GM19025 (cell line): Measurements from ENCODE around the gene AUTS2.

Source experiments
- ATAC-seq: cut with Tn5 transposase; IDR thresholded peaks from one replicate; pipeline ENCODE4 v1.9.1; 2021; ENCODE audit warnings: mild to moderate bottlenecking, low read depth, moderate library complexity; ENCODE audit not compliant: unreplicated experiment

AUTS2 gene

DNA sequence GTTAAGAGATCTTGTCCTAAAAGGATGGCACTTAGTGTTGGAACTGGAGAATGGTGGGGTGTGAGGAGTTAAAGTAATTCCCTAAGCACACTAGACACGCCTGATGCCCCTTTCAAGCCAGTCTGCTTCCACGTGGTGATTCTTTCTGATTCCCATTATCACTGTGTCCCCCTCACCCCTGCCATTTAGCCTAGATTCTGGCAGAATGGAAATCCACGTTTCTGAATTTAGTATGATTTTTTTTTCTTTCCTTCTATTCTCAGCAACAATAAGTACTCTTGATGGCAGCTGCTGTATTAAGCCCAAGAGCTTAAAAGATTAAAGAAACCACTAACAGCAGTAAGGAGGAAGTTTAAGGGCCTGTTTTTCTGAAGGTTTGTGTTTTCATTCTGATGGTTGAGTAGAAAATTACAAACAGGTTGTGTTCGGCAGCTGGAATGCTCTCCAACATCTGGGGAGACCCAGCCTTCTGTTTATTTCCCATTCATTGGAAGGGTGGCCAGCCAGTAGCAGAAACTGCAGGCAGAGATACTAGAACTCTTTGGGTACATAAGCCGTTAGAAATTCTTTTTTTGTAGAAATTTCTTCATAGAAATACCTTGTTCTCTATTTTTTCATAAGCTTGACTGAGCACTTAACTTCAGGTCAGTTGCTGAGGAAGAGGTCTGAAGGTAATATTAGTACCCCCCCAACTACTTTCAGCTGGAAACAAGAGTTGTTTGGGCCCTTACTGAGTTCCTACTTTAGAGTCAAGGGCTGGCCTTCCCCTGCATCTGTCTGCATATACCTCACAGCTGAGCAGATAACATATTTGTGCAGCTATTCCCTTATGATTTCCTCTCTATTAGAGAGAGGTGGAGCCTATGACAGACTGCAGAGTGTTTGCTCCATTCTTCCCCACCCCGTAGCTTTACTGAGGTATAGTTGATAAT, 355.1 kb downstream of the AUTS2 start:
- ATAC-seq: no peak

- ATAC-seq: no peak
These were observed 358.3 kb downstream of the AUTS2 start for GRCh38 chr7:69956541-69956940.

- ATAC-seq: no peak
These were observed 359.4 kb downstream of the AUTS2 start for GRCh38 chr7:69957661-69958060.

DNA sequence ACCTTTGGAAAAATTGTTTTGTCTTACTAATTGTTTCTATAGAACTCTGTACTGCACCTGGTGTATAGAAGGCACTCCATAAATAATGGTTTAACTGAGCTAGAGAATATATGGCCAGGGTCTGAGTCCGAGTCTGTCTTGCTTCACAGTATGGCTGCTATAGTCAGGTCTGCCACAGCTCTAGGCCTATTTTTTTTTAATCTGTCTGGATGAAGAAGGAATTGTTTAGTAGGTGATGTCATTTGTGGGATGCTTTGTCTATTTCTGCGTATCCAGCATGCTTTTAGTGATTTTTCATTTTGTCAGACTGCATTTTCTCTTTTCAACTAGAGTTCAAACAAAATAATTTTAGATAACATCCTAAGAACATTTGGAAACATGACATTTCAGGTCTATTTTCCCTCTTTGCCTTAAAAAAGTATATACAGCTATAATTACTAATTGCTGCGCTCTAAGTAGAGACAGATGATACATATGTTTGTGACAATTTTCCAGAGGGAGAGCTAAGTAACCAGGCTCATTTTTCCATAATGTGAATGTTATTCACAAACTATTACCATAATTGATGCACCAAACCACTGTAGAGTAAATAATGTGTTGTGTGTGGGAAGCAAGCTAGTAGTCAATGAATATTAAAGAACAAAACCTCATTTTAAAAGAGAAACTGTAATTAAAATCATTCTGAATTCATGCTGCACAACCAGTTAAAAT, 361.7 kb downstream of the AUTS2 start:
- no peak for ATAC-seq

GRCh38 chr7:69961436-69961835, 363.2 kb downstream of the AUTS2 start:
- ATAC-seq: no peak

DNA sequence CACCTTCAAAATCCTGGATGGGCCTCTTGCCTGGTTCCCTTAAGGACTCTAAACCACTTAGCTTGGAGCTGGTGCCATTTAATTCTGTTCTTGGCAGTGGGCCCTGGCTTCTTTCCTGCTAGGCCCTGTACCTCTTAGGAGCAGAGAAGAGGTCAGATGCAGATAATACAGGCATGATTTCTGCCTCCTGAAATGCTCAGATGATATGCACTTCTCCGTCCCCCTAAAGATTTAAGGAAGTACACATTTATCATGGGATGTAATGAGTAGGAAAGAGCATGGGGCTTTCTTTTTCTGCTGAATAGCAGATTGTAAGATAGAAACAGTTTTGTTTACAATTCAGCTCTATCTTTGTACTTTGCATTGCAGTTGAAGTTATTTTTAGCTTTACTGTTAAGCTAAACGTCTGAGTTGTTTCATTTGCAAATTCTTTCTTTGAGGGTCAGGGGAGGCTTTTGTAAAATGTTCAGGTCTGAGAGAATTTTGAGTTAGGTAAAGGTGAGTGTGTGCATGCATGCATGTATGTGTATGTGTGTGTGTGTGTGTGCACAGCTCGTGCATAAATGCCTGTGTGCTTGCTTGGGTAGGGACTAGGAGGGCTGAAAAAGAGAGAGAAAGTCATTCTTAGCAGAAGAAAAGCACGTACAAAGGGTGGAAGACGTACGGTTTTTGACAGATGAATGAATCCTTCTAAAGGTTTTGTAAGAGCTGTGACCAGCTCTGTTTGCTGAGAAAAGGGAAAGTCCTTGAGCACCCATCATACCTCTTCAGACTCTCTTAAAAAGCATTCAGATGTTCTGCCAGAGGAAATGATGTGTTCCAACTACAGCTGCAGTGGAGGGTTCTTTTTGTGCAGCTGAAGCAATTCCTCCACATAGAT, 364.2 kb downstream of the AUTS2 start:
- no peak for ATAC-seq

DNA sequence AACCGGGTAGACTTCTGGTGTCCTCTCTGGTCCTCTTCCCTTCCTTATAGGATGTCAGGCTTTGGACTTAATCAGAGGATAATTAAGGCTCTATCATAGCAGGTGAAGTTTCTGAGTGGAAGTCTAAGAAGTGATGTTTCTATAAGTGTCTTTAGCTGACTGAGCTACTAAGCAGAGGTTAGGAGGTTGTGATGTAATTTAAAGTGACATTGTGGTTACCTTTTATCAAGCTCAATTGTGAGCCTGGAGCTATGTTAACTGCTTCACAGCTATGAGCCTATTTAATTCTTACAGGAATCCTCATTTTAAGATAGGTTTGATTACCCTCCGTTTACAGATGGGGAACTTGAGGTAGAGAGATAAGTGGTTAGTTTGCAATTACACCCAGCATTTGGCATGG, 365.1 kb downstream of the AUTS2 start:
- no peak for ATAC-seq

GRCh38 chr7:69966766-69967591, 368.7 kb downstream of the AUTS2 start:
- ATAC-seq: no peak

- ATAC-seq: no peak
These were observed 369.6 kb downstream of the AUTS2 start for GRCh38 chr7:69967689-69968450.

DNA sequence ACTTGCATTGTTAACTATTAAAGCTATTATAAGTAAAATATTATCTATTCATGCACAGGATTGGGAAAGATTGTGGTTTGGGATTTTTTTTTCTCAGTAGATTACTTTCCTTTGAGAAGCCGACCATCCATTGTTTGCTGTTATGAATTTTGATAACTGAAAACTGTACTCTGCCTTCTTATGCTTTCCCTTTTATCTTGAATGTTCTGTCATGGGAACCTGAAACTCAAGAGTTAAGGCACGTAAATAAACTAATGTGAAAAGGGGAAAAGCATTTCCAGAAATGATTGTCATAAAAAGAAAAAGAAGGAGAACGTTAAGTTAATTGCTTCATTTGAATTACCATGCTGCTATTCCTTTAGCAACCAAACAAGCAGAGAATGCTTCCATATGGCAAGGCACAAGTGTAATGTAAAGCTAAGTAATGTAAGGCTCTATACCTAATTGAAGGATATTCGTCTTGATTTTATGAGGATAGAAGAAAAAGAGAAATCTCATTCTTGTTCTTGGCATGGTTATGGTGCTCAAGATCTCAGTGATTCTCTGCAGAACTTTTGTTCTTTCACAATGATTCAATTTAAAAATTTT, 370.8 kb downstream of the AUTS2 start:
- no peak for ATAC-seq

DNA sequence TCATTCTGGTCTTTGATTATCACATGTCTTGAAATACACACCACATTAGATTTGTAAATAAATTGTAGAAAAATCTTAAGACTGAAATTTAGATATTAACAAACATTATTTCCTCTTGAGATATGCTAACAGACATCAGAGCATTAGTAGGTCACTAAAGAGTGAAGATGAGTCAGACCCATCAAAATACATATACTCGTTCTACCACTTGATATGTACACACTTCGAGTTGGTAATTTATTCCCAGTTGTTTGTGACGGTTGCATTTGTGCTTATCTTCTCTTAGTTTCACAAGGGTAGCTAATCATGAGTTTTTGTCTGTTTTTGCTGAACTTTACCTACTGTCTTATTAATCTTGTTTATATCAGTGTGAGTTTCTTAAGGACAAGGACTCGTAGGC, 383.4 kb downstream of the AUTS2 start:
- no peak for ATAC-seq

DNA sequence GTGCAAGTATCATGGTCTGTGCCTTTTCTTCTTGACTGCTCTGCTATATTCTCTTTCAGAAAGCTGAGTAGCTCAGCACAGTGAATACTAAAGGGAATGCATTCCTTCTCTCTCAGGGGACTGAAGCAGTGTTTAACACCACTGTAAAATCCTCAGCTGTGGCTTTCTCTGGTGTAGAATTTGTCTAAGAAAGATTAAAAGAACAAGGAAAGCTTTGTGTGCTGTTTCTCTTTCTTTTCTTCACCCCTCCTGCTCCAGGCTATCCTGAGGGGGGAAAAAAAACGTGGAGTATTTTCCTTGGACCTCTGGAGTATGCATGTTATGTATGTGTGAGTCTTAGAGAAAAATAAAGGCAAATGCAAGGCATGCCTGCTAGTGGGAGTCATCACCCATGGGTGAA, 383.9 kb downstream of the AUTS2 start:
- no peak for ATAC-seq

DNA sequence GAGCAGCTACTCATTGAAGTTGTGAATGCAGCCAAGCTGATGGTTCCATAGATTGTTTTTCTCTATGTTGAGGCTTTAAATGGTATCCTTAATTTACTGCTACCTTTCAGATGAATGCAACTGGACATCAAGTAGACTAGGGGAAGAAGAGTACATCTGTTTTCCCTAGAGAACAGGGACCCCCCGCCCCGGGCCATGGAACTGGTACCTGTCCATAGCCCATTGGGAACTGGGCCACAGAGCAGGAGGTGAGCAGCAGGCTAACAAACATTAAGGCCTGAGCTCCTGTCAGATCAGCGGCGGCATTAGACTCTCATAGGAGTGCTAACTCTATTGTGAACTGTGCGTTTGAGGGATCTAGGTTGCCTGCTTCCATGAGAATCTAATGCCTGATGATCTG, 391.3 kb downstream of the AUTS2 start:
- ATAC-seq: no peak

DNA sequence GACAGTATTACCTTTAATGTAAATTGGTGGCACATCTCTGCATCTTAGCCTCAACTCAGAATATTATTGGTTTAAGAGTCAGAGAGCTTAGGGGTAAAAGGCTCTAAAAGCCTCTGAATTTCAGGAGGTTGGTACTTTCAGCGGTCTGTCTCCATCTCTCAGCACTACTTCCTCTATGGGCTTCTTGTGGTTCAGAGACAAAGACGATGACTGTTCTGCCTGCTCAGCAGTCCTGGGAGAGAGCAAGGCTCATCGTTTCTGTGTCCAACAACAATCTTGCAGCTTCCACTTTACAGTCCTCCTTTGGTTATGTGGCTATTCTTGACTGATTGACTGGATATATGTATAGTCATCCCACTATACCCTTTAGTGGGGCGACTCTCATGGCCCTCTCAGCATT, 394.7 kb downstream of the AUTS2 start:
- no peak for ATAC-seq

GRCh38 chr7:69994218-69994617, 395.9 kb downstream of the AUTS2 start:
- ATAC-seq: no peak

GRCh38 chr7:69994886-69995542, 396.7 kb downstream of the AUTS2 start:
- ATAC-seq: no peak

GRCh38 chr7:69996121-69996520, 397.8 kb downstream of the AUTS2 start:
- ATAC-seq: no peak

DNA sequence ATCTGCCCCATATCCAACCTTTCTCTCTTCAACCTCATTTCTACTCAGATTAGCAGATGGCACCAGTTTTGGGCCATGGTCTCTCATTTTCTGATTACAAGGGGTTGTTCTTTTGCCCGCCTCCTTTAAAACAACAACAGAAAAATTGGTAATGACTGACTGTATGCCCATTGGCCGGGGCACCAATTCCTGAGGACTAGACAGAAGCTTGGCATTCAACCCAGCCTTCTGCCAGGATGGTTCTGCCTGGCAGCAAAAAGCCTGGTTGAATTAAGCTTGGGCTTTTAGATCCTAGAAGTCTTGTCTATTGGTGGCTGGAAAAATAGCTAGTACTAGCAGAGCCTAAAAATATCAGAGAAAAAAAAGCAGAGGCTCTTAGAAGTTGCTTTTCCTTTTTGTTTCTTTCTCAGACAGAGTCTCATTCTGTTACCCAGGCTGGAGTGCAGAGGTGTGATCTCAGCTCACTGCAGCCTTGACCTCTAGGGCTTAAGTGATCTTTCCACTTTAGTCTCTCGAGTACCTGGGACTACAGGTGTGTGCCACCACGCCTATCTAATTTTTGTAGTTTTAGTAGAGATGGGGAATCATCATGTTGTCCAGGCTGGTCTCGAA, 402.6 kb downstream of the AUTS2 start:
- ATAC-seq: no peak
